HG03571 (cell line): ENCODE results near the gene NUDT12.
A peak's percentile ranks its signal among the peaks of the same experiment; 100 is the strongest.

Experiments used
- ATAC-seq: cut with Tn5 transposase; IDR thresholded peaks from one replicate; pipeline ENCODE4 v1.9.1; 2021; ENCODE audit not compliant: unreplicated experiment

The NUDT12 gene

DNA sequence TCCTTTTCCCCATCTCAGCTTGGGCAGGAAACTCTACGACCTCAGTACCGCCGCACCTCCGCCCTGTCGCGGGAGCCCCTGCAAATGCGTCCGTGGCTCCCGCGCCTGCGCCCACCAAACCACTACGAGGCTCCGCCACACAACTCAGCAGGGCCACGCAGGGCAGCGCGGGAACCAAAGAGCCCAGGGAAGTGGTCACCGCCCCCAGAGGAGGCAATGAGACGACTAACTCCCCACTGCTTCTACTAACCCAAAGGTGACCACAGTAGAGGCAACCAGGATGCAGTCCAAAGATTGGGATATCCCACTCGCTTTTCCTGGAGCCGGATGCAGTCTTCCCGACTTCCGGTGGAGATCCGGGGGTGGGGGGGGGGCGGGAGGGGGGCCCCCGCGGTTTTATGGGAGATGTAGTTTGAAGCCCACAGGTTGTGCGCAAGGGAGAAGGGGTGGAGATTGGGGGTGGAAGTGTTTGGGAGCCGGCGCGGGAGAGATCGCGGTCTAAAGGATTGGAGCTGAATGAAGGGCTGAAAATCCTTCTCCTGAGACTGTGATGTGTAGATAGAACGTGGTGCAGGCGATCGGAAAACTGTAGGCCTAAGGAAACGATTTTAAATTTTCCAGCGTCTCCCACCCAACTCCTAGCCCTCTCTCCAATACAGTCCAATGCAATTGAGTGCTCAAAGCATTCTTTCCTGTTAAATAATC is at the start of gene NUDT12:
Gene NUDT12 (minus strand): TSS at position 337 of the 705 bp plus-strand sequence. CDS start 2,541 bp downstream, outside the sequence.
- peak; percentile 94 for ATAC-seq

DNA sequence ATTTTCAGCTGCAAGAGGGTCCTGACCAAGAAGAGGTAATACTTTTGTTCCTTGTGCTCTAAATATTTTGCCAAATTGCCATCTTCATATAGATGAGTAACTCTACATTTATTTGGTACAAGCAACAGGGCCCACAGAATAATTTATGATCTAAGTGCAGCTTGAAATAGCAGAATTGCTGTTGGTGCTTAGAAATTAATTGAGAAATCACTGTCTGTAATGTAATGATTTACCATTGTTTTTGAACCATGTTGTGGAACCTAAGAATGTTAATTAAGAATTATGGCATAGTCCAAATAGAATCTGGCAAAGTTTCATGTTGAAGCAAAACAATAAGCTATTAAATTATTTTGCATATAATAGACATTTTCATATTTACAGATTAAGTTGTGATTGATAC is 44.8 kb upstream of the NUDT12 start:
- no peak for ATAC-seq

DNA sequence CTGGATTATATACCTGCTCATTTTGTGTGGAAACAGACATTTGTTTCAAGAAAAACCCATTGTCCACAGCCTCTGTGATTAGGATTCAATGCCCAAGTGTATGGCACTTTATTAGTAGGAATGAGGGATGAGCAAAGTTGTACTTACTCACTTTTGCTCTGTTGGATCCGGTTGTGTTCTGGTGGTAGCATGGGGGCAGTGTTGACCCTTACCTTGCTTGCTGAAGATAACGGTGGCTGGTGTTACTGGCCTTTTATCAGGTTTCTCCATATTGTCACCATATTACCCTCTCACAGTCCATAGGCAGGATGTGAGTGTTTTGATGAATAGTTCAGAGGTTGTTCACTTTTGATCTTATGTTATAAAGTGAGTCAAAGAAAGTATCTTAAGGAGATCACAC is 42.7 kb upstream of the NUDT12 start:
- ATAC-seq: no peak

DNA sequence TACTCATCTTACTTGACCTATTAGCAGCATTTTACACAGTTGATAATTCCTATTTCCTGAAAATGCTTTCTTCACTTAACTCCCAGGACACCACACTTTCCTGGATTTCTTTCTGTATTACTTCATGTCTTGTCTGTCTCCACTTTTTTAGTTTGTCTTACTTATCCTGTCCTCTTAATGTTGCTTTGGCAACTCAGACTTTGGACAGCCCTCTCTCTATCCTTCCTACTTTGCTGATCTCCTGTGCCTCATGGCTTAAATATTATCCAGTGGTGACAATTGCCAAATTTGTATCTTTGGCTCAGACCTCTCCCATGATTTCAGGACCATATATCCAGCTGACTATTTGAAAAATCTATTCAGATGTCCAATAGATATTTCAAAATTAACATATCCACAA is 39.8 kb upstream of the NUDT12 start:
- ATAC-seq: no peak

DNA sequence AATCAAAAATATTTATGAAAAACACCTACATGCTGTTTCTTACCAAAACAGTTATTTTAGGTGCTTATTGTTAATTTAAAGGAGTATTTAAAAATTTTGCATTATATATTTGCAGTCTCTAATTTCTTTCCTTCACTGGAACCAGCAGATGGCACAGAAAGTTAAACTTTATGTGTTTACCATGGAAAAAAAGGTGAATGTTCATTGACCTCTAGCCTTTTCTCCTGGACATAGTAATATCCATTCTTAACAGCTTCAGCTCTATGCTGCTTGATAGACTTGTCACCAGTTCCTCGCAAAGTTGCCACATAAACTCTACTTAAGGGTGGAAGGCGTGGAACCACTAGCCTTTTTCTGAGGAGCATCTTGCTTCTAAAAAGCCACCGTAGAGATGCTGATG is 38.7 kb upstream of the NUDT12 start:
- ATAC-seq: no peak

DNA sequence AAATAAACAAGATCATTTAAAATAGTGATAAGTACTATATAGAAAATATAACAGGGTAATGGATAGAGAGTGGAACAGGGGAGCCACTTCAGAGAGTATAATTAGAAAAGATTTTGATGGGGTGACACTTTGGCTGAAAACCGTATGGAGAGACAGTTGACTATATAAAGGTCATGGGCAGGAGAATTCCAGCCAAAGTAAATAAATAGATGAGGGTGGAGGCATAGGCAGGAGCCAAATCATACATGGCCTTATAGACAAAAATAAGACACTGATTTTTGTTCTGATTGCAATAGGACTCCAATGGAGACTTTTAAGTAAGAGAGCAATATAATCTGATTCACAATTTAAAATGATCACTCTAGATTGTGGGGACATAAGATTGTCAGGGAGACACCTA is 37.5 kb upstream of the NUDT12 start:
- no peak for ATAC-seq

DNA sequence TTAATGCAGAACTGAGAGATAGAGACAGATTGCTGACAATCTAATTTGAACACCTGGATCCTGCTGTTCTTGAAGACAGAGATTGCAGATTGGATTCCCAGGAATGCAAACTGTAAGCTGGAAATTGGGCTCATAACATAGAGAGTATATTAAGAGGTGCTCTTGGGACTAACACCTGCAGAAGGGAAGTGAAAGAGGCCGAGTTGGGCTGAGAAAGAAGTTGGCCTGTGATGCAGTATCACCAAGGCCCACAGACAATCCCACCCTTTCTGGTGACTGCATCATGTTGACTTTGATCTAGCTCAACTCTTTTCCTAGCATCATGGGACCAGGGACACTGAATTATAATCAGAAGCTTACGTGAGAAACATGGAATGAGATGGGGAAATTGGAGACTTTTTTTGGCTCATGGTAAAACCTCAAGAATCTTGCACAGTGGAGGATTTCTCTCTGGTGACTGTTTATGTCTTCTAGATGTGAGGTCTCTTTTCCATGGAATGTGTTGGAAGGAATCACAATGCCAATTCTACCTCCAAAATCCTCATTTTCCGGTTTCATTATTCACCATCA is 36.5 kb upstream of the NUDT12 start:
- no peak for ATAC-seq

DNA sequence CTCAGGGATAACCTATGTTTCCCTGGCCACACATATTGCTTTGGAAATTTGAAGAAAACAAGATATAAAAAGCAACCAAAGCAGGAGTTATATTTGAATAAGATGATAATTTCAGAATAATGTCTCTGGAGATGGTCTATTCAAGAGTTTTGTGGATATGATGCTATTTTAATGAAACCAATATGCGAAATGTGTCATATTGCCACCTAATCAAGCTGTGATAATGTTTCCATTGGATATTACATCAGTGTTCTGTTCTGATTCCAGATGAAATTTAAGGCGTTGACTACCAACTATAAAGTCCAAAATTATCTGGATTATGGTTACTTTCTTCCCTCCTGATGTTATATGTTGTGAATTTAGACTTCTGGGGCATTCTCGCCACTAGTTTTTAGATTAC is 27.6 kb upstream of the NUDT12 start:
- ATAC-seq: no peak

DNA sequence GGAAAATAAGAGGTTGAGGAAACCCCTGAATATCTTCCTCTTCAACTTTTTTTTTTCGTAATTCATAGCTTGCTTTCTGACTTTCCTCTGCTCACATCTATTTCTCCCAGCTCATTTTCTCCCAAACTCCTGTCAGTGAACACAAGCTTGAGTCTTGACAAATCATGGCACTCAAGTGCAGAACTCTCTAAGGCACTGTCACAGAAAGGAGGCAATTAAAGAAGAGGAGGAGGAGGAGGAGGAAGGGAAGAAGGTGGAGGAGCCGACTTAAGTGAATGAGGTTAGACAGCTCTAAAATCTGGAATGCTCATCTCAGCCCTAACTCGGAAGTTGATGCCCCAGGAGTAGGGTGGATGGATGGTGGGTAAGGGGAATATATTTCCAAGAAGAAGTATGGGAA is 27.2 kb upstream of the NUDT12 start:
- ATAC-seq: no peak

DNA sequence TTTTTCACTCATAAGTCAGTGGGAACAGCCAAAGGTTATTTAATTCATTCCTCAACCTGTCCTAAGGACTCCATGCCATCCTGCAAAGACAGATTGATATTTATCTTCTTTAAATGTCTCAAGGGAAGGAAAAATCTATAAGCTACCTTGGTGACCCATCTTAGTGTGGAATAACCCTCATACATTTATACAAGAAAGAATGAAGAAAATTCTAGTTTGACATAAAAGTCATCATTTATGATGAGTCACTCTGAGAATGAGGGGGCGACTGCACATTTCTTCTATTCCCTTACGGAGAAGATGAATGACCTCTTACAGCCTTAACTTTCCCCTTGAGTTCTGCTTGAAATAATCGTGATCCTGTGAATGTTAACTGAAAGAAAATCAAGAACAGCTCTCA is 26.8 kb upstream of the NUDT12 start:
- no peak for ATAC-seq

DNA sequence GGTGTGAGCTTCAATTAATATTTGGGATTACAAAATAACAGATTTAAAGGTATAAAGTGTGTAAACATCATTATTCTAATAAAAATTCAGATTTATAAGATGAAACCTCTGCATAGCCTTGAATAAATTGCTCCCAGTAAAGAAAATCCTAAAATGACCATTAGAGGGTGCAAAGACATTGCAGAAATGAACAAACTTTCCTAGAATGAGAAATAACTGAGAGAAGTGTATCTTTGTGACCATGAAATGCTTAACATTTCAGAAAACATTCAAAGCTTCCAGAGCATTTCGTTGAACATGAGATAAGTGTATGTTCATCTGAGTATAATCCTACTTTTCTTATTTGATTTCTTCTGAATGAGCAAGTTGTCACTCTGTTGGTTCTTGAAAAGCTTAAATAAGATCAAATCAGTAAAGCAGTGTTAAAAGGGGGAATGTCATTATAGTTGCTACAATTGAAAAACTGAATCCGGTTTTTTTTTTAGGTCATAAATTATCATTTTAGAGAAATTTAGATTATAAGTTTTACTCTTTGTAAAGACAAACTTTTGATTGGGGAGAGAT is 24.7 kb upstream of the NUDT12 start:
- ATAC-seq: no peak

DNA sequence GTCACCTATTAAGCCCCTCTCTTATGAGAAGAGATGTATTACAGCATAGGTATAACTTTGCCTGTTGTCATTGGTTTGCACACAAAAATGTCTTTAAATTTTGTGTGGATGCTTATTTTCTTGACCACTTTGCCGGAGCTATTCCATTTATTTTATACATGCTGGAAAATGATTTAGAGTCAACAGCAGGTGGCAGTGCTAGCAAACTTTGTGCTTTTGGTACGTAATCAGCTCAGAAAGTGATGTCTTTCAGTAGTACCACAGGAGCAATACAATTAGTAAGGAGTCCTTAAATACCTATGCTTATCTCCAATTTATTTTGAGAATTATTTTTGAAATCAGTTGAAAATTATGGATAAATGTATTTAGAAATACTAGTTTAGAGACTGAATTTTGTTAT is 19.8 kb upstream of the NUDT12 start:
- ATAC-seq: no peak

DNA sequence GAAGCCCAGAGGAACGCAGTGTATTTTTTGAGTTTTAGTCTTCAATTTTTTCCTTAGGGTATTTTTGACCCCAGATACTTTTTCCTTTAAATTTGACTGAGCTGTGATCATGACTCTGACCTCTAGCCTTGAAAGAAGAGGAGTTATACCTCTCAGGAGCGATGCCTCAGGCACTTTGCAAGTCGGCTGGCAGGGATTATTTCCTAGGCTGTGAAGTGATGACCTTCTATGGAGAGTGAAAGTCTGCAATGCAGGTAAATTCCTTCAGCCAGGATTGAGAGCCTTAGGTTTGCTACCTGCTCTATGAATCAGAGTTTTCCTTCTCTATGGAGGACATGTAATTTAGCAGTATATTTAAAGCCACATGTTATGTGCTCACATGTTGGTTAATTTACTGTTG is 10.8 kb upstream of the NUDT12 start:
- no peak for ATAC-seq

DNA sequence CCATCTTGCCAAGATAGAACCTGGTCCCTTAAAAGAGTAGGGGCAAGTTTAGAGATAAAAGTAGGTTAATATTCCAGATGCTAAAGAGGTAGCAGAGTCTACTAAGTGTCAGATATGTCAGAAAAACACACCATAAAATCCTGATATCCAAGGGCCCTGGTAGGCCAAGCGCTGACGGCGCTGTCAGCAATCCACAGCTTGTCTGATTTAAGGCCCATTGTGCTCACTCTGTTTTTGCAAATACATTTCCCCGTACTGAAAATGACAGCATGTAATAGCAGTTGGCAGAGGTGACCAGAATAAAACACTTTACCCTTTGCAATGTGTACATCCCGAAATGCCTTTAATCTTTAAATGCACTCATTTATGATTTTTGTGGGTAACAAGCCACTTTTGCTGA is 9.9 kb upstream of the NUDT12 start:
- no peak for ATAC-seq

DNA sequence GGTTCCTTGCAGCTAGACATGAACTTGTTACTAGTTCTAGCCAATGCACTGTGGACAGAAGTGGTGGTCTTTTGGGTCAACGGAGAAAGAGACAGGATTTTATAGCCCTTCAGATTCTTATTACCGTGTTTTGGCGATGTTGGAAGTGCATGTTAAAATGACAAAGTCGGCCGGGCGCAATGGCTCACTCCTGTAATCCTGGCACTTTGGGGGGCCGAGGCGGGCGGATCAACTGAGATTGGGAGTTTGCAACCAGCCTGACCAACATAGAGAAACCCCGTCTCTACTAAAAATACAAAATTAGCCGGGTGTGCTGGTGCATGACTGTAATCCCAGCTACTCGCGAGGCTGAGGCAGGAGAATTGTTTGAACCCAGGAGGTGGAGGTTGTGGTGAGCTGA is 9.1 kb upstream of the NUDT12 start:
- no peak for ATAC-seq

DNA sequence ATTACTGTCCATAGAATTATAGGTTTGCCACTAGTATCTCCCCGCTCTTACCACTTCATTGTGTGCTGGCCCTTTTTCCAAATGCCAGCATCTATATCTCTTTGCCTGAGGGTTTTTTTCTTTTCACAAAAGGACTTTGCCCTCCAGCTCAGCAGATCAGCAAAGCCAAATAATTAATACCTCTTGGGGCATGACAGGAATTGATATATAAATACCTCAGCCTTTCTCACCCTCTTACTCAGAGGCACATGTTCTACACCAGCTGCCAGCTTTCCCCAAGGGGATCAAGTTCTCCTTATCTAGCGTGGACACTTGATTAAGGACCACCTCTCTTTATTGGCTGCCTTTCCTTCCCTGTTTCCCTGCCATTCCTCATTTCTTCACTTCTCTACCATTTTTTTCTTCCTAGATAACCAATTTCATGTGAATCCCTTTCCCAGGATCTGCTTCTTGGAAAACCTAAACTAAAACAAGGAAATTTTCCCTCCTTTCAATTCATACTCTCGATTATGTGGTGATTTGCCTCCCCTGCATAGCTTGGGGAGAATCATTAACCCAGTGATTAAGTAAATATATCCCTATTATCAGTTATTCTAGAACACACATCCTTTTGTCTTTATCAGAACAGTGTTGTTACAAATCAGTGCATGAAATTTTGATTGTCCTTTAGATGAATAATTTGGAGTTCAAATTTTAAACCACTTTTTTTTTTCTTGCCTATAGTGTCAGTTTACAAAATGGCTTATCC is 6.9 kb upstream of the NUDT12 start:
- no peak for ATAC-seq

DNA sequence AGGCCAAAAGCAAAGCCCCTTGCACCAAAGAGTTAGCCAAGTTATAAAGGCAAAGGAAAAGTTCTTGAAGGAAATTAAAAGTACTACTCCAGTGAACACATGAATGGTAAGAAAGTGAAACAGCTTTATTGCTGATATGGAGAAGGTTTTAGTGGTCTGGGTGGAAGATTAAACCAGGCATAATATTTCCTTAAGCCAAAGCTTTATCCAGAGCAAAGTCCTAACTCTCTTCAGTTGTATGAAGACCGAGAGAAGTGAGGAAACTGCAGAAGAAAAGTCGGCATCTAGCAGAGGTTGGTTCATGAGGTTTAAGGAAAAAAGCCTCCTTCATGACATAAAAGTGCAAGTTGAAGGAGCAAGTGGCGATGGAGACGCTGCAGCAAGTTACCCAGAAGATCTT is 3.1 kb upstream of the NUDT12 start:
- ATAC-seq: no peak

DNA sequence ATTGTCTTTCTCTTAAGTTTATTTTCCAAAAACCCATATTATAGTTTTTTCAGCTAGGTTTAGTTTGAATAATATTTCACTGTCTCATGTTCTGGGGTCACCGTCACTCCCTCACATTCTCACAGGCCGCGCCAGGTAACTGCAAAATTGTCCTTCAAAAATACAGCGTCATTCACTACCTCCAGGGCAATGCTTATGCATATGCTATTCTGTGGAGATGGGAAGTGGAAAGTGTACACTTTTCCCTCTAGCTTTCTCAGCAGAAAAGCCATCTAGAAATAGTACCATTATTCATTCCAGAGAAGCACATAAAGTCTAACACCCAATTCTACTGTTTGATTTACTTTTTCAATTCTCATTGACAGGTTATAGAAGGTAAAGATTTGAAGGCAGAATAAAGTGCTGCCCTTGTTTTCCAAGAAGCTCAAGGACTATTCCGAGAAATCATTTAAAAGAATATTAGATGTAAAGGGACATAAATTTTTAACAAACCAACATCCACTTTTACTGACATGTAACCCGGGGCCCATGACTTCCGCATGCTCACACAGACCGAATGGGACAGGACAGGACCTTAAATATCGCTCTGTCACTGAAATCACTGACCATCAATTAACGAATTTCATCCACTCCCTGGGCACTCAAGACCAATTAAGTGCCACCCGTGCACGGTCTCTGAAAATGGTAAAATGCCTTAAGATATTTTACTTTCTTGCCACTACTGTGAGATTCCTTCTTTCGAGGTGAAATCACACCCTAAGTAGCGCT is 720 bp downstream of the NUDT12 start:
- ATAC-seq: peak; percentile 51

DNA sequence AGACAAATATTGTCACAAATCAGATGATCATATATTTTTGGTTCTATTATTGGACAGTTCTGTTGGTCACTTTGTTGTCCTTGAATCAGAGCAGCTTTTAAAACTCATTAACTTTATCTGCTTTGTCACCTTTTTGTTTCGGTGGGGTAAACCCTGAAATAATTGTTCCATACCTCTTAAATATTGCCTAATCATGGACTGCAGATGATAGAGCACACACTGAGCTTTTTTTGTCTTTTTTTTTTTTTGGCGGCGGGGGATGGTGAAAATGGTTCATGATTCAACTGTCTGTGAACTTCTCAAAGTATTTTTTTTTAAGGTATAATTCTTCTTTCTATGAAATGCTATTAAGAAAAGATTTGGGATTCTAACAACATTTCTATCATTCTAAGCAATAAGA is 1.8 kb downstream of the NUDT12 start:
- no peak for ATAC-seq

DNA sequence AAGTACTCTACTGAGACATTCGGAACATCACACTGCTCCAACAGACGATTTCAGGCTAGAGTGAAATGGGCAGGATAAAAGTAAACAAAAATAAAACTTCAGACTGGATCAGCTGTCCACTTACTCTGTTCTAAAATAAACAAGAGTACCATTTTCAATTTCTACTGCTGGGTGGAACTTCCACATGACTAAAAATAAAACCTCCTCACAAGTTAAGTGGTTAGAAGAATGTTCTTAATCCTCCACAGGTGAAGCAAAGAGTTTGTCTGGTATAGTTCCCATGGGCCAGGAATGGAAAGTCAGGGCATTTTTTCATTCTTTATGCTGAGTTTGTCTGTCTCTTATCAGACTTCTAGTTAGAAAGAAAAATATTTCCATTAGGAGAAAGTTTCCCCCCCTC is 15.7 kb downstream of the NUDT12 start:
- ATAC-seq: no peak

DNA sequence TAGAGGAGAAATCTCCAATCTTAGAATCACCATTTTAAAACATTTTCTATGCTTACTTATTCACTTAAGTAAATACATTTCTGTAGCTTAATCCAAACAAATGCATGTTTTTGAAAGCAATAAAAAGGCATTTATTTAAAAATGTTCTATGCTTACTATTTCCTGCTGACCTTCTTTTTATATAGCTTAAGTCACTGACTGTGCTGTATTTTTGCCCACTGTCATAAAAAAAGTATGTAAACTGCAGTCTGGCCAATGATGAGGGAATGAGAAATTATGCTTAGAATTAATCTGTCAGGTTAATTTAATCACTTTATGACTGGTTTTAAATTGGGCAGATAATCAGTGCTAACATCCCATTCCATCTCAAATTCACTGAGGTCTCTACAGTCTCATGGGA is 20.1 kb downstream of the NUDT12 start:
- no peak for ATAC-seq
